Astrocyte (in vitro differentiated cells and primary cell): ENCODE measurements around the gene COX8A.

Experiments
- CTCF ChIP-seq: IDR thresholded peaks from 2 replicates; pipeline ENCODE4 v1.5.1; 2011; ENCODE audit warnings: low read depth, mild to moderate bottlenecking, inconsistent platforms, low read length, moderate library complexity; ENCODE audit not compliant: insufficient read depth
- EZH2 ChIP-seq: IDR thresholded peaks from 2 replicates; pipeline ENCODE4 v1.6.1; 2012; ENCODE audit warnings: mild to moderate bottlenecking, low read length, inconsistent platforms; ENCODE audit not compliant: insufficient read depth

- TF ChIP-seq CTCF (no peak), EZH2 (no peak)
These were observed 36.4 kb downstream of the COX8A start for GRCh38 chr11:64010783-64011182.
